ENCODE results near the gene IL17RE.

DNA sequence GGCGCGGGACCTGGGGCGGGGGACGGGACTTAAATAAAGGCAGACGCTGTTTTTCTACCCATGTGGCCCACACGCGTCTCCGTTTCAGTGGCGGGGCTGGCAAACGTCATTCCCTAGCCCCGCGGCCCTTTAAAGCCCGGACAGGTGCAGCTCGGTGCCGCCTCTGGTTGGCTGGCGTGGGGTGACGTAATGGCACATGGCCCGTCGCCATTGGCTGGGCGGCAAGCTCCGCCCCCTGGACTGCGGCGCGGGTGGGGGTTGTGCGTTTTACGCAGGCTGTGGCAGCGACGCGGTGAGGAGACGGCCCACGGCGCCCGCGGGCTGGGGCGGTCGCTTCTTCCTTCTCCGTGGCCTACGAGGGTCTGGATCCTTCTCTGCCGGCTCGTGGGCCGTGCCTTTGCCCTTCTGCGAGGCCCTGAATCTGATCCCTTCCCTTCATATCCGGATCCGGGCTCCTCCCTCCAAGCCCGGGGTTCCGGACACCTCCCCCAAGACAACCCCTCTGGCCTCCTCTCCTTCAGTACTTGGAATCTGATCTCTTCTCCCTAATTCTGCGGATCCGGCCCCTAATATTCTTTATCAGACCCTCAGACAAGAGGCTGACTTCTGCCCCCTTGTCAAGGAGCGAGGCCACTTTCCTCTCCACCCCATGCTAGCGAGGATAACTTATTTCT, 31.1 kb downstream of the IL17RE start, which contains the start of gene CRELD1:
- TF ChIP-seq, protein P1, sequence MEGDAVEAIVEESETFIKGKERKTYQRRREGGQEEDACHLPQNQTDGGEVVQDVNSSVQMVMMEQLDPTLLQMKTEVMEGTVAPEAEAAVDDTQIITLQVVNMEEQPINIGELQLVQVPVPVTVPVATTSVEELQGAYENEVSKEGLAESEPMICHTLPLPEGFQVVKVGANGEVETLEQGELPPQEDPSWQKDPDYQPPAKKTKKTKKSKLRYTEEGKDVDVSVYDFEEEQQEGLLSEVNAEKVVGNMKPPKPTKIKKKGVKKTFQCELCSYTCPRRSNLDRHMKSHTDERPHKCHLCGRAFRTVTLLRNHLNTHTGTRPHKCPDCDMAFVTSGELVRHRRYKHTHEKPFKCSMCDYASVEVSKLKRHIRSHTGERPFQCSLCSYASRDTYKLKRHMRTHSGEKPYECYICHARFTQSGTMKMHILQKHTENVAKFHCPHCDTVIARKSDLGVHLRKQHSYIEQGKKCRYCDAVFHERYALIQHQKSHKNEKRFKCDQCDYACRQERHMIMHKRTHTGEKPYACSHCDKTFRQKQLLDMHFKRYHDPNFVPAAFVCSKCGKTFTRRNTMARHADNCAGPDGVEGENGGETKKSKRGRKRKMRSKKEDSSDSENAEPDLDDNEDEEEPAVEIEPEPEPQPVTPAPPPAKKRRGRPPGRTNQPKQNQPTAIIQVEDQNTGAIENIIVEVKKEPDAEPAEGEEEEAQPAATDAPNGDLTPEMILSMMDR (IDR thresholded peaks at IDR 0.05; ENCODE audit: low read depth, low read length, poor library complexity, severe bottlenecking) = no peak
- TF ChIP-seq EZH2phosphoT487 (IDR thresholded peaks at IDR 0.05; ENCODE audit: borderline replicate concordance, low read length) = no peak
